Mucosa of descending colon (tissue), 3 donors: ENCODE results near the gene EPDR1. TPM values are rescaled to one million over a fixed set of nuclear protein-coding genes. Genes with fewer than 3 reads are reported as not detected.
"Not testable (repeated sequence)": the region's sequence is repeated elsewhere in the genome, so short reads cannot be mapped to it uniquely, and the experiment has no call there.

ENCODE experiments used
- ATAC-seq: fragments of 200-7000 bp; cut with Tn5 transposase; one replicate; pipeline ENCODE4 v1.9.1; 2020; ENCODE audit warnings: mild to moderate bottlenecking, moderate library complexity
- DNase-seq, 3 donors: peaks; one replicate each; pipeline ENCODE4 v3.0.0-alpha.2; 2020
- H3K36me3 ChIP-seq: fragments of 200-600 bp; one replicate; pipeline ENCODE4 v1.8.0; 2021; ENCODE audit warnings: low read depth, mild to moderate bottlenecking
- H3K4me1 ChIP-seq: fragments of 200-600 bp; one replicate; pipeline ENCODE4 v1.8.0; 2021; ENCODE audit warnings: low read depth, mild to moderate bottlenecking
- H3K4me3 ChIP-seq: fragments of 200-600 bp; one replicate; pipeline ENCODE4 v1.8.0; 2021; ENCODE audit warnings: mild to moderate bottlenecking
- H3K9me3 ChIP-seq: fragments of 200-600 bp; one replicate; pipeline ENCODE4 v1.8.0; 2021; ENCODE audit warnings: mild to moderate bottlenecking
- intact Hi-C, 2 donors: fragments of 100-400 bp; cut with DNase I in 1 of 2; cut with micrococcal nuclease in 1 of 2; formaldehyde crosslinking; loops; one replicate each; pipeline versions ENCODE4 v1.11.0 to v1.11.1; 2022; cut with DNase I, micrococcal nuclease
- total RNA-seq, 3 donors: library from RNA; stranded (reverse); fragmentation: NEBNext Ultra II Directional in 2 of 3; extraction: Animal tissue kit (Norgen Biotek cat#: 25700) in 2 of 3; gene quantifications; one replicate each; pipeline versions ENCODE4 v1.2.1 to v1.2.4, GENCODE V29; 2021 to 2023
- TF ChIP-seq, protein P1 (sequence below): fragments of 200-600 bp; IDR thresholded peaks from one replicate; pipeline ENCODE4 v1.8.0; 2022; ENCODE audit warnings: antibody characterized with exemption, mild to moderate bottlenecking
- donor health status: DM: no; HTN: no; CAD: no; lungs with moderate emphysema.
- donor health status: DM: no; HTN: no; CAD: no.
- donor health status: DM: no; HTN: yes; CAD: no.

The EPDR1 gene
- total RNA-seq, 3 donors from 2014 or later: 9.6 to 25.8 (median 13.6) TPM

DNA sequence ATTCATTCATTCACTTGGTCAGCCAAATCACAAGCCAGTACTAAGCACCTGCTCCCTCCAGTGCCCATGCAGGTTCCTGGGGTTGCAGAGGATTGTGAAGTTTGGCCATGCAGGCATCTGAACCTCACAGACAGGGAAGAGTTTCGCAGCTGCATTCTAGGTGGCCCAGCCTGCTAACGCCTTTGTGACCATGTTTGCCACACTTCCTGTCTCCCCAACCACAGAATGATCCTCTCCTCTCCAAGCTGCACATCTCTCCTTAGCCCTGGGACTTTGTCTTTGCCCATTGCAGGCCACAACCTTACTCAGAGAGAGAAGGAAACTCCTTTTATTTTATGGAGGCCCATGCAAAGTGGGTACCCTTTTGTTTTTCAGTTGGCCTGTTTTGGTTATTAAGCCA, 31.8 kb downstream of the EPDR1 start:
- DNase-seq: no peak
- Histone ChIP-seq H3K4me3 (no peak overlapping the region), H3K36me3 (no peaks in the 10 kb centered on the region), H3K4me1 (no peaks in the 10 kb centered on the region), H3K9me3 (no peaks in the 10 kb centered on the region)
- ATAC-seq: no peak
- intact Hi-C loops: no loop called here
- TF ChIP-seq, protein P1, sequence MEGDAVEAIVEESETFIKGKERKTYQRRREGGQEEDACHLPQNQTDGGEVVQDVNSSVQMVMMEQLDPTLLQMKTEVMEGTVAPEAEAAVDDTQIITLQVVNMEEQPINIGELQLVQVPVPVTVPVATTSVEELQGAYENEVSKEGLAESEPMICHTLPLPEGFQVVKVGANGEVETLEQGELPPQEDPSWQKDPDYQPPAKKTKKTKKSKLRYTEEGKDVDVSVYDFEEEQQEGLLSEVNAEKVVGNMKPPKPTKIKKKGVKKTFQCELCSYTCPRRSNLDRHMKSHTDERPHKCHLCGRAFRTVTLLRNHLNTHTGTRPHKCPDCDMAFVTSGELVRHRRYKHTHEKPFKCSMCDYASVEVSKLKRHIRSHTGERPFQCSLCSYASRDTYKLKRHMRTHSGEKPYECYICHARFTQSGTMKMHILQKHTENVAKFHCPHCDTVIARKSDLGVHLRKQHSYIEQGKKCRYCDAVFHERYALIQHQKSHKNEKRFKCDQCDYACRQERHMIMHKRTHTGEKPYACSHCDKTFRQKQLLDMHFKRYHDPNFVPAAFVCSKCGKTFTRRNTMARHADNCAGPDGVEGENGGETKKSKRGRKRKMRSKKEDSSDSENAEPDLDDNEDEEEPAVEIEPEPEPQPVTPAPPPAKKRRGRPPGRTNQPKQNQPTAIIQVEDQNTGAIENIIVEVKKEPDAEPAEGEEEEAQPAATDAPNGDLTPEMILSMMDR: no peak

DNA sequence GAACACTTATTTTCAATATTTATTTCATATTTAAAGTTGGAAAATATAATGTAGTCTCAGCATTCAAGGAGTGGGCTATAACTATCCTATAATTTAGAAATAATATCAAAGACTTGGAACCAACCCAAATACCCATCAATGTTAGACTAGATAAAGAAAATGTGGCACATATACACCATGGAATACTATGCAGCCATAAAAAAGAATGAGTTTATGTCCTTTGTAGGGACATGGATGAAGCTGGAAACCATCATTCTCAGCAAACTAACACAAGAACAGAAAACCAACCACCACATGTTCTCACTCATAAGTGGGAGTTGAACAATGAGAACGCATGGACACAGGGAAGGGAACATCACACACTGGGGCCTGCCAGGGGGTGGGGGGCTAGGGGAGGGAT, 33.8 kb downstream of the EPDR1 start:
- H3K9me3 ChIP-seq, ATAC-seq, H3K4me1 ChIP-seq, H3K36me3 ChIP-seq, DNase-seq, intact Hi-C loops, H3K4me3 ChIP-seq: not testable (repeated sequence)

DNA sequence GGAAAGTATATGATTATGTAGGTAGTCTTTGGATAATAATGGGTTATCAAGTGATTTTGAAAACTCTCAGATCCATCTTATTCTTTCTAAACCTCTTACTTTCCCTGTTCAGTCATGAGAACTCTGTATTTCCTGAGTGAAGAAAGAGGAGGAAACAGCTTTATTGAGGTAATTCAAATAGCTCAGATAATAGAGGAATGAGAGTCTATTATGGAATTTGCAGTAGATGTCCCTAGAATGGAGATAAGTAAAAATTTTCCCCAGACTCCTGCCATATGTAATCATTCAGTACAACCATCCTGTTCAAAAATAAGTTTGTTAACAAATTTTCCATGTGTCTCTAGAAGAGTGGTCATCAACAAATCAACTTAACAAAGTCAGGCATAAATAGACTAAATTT, 36.4 kb downstream of the EPDR1 start:
- no peaks in the 10 kb centered on the region for H3K4me1 ChIP-seq
- TF ChIP-seq, protein P1: no peak
- no peaks in the 10 kb centered on the region for H3K36me3 ChIP-seq
- H3K4me3 ChIP-seq: no peak overlapping the region
- no peaks in the 10 kb centered on the region for H3K9me3 ChIP-seq
- no peak for ATAC-seq
- intact Hi-C loops: no loop called here
- no peak for DNase-seq

DNA sequence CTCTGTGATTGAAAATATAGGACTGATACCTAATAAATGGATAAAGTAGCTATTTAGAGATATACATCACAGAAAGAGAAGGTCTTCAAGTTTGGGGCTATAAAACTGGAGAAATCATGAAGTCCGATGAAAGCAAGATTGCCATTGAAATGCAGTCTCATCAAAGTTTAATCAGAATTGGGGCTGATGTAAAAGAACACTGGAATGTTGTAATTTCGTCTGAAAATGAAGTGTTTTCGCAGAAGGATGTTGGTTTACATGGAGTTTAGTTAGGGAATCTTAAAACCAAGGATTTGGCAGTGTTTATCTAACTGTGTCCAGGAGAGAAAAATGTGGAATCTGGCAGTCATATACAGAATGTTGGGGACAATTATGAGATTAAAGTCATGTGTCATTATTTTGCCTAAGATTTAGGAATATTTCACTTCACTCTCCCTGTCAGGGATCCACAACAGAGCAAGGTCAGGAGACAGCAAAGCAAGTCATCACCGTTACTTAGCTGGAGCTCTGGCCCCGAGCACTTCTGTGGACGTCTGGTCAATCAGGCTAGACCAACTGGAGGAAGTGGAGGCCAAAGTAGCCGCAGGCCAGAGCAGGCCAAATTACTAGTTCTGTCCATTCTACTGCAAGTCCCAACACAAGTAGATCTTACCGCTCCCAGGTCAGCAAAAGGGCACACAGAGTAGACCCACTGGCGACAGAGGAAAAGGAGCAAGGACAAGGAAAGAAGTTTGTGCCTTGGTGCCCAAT, 37.0 kb downstream of the EPDR1 start:
- H3K4me1 ChIP-seq: no peaks in the 10 kb centered on the region
- intact Hi-C loops: no loop called here
- DNase-seq (no peak), ATAC-seq (no peak)
- H3K9me3 ChIP-seq: no peaks in the 10 kb centered on the region
- TF ChIP-seq, protein P1: no peak
- H3K4me3 ChIP-seq: no peak overlapping the region
- no peaks in the 10 kb centered on the region for H3K36me3 ChIP-seq

DNA sequence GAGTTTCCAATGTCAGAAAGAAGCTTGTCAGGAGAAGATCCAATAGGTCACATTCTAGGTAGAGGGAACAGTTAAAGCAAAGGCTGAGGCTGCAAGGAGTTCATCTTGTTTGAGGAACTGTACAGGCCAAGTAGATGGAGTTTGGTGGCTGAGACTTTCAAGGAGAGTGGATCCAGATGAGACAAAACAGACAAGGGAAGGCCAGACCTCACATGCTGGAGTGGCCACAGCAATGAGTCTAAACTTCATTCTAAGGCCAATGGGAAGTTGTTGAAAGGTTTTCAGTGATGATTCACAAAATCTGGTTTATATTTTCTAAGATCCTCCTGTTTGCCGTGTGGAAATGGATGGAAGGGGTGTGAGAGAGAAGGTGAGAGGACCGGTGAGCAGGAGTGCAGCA, 40.0 kb downstream of the EPDR1 start:
- intact Hi-C loops: no loop called here
- DNase-seq: no peak
- Histone ChIP-seq H3K9me3 (no peaks in the 10 kb centered on the region), H3K4me3 (no peak overlapping the region), H3K36me3 (no peaks in the 10 kb centered on the region), H3K4me1 (no peaks in the 10 kb centered on the region)
- no peak for ATAC-seq
- TF ChIP-seq, protein P1: no peak

DNA sequence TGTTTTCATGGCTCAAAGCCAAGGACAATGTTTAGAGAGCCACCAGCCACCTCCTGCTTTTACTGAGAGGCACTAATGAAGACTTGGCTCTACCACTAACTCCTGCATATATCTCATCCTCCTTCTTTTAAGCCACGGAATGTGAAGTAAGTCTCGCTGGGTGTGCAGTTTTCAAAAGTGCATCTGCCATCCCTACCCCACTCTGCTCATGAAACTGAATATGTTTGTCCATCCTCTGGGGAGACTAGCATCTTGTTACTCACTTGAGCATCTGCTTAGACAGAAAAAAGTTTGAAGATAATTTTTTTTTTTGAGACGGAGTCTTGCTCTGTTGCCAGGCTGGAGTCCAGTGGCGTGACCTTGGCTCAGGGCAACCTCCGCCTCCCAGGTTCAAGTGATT, 40.8 kb downstream of the EPDR1 start:
- Histone ChIP-seq H3K36me3 (no peaks in the 10 kb centered on the region), H3K4me1 (no peaks in the 10 kb centered on the region), H3K9me3 (no peaks in the 10 kb centered on the region), H3K4me3 (no peak overlapping the region)
- DNase-seq (no peak), ATAC-seq (no peak)
- intact Hi-C loops: no loop called here
- TF ChIP-seq, protein P1: no peak
